Measurements from ENCODE around the gene KCNIP4.

- TF ChIP-seq CTCF (IDR thresholded peaks at IDR 0.05) (no peak), EZH2 (IDR thresholded peaks at IDR 0.05; ENCODE audit: borderline replicate concordance, insufficient read depth, low read depth, low read length, poor library complexity, severe bottlenecking) (no peak)
Observed at GRCh38 chr4:20696815-20697214, 1251.8 kb downstream of the KCNIP4 start.
